Activated CD8-positive, alpha-beta memory T cell treated with anti-CD3 and anti-CD28 coated beads for 48 hours (primary cell): ENCODE measurements around the gene ZBTB20.

ENCODE experiments used
- DNase-seq, 3 experiments: peaks; one replicate each; pipeline ENCODE4 v3.0.0-alpha.2; 2020; ENCODE audit warnings: low read depth in 2 of 3, low spot score in 2 of 3

The ZBTB20 gene

DNA sequence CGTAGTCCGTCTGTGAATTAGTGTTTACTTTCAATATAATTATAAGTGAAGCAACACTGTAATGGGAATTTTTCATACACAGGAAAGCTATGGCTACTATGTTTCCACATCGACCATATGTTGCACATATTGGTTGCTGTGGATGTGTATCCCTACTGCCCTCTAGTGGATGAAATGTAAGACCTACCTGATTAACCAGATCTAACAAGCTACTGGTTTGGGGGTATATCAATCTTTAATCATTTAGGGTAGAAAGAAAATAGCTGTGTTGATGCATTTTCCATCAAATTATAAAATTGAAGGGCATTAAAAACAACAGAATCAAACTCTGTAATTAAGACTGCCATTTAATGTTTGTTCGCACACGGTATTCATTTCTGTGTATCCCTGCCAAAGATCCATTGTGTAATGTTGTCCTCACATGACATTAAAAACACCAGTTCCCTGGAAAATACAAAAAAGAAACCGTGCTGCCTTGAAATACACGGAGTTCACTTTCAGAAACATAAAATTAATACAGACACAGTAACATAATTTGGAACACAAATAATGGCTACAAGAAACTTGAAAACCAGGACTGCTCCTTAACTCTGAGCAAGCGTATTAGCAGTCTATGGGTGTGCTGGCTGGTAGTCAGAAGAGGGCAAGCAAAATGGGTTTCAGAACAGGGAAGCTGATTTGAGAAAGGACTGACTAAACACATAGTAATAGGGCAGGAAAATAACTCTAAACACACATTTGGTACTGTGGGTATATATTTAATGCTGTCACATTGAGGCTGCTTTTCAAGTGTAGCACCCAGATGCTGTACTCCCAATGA, 728.2 kb downstream of the ZBTB20 start:
- DNase-seq = no peak

DNA sequence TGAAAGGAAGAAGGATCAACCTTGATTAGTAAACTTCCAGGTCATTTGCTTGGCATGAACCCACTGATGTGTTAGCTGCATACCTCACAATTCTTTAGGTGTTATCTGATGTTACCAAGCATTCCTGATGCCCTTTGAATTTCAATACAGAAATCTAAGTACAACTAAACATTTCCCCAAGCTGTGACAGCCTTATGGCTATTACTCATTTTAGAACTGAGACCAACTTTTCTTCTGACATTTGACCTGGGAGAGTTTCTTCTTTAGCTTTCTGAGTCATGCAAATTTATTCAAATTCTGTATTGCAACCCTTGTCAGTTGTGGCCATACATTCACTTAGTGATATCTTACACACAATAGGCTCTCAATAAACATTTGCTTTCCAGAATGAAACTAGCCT, 729.0 kb downstream of the ZBTB20 start:
- no peak for DNase-seq

DNA sequence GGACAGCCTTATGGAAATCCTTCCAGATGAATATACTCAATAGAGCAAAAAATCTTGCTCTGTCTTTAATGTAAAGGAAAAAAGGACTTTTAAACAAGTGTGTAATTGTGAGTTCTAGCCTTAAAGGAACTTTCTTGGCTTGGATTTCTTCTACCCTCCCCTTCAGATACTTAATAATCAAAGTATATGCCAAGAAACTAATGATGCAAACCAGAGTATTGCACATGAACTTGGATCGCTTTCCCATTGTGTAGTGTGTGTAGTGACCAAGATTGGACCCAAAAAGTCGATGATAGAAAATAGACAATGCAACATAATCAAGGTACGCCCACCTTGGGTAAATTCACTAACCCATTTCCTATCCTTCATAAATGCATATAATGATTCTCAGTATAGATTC, 729.4 kb downstream of the ZBTB20 start:
- no peak for DNase-seq

DNA sequence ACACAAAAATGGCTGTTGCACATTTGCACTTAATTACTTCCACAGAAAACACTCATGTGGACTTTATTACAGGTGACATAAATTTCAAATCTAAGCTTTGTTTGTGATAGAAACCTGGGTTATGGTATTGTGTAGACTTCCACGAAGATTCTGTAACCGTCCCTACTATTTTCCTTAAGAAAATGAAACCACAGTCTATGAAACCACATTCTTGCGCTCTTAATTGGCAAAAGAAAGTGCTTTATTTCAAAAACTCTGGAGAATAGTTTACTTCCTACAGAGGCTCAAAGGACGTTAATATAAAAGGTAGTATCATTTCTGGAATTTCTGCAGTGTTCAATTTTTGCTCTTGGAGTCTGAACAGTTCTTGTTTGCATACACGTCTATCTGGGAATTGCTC, 729.8 kb downstream of the ZBTB20 start:
- no peak for DNase-seq

DNA sequence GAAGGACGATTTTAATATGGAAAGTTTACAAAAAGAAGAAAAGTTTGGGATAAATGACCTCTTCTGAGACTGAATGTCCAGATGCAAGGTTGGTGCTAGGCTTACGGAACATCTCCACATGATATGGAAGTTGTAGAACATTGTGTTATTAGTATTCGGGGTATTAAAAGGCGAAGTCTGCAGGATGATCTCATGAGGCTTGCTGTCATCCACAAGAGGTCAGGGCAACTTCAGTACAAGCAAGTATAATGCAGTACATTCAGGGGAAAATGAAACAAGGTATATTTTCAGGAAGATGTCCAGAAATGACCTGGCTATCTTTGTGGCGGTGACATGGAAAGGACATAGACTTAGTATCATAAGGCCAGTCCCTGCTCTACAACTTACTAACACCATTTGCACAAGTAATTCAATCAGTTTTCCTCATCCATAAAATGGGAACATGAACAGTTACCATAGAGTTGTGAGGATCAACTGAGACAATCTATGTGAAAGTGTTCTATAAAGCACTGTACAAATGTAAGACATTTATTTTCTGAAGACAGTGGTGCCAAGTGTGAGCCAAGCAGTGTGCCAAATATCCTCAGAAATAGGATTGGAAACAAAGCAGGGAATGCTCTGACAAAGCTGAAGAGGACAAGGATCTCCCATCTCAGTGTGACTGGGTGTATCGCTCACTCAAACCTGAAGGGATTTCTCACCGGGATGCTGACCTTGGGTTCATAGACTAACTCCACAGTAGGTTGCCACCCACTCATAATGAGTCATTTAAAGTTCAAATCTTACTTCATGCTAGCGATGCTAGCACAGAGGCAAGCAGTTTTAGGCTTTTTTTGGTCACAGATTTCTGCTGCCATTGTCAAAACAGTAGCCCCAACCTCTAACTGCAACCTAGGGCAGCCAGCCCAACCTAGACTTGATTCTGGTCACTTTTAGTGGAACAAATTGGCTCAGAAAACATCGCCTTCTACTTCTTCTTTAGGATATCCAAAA, 735.0 kb downstream of the ZBTB20 start:
- no peak for DNase-seq

DNA sequence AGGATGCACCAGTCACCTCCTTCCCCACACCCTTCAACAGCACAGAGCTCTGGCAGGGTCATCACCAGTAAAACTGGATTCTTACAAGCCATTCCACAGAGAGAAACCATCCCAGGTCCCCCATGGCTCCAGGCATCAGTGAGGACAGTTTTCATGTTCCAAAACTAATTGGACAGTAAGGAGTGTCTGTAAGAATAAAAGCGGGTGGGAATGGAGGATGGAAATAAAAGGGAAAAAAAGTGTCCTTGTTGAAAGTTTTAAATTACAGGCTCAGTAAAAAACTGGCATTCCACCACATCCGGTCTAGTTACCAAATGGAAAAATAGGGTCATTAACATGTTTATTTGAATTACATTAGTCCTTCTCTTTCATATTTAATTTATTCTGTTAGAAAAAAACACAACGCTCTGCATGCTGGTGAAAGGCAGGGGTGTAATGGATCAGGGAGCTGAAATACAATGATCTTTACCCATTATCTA, 735.9 kb downstream of the ZBTB20 start:
- DNase-seq = no peak

DNA sequence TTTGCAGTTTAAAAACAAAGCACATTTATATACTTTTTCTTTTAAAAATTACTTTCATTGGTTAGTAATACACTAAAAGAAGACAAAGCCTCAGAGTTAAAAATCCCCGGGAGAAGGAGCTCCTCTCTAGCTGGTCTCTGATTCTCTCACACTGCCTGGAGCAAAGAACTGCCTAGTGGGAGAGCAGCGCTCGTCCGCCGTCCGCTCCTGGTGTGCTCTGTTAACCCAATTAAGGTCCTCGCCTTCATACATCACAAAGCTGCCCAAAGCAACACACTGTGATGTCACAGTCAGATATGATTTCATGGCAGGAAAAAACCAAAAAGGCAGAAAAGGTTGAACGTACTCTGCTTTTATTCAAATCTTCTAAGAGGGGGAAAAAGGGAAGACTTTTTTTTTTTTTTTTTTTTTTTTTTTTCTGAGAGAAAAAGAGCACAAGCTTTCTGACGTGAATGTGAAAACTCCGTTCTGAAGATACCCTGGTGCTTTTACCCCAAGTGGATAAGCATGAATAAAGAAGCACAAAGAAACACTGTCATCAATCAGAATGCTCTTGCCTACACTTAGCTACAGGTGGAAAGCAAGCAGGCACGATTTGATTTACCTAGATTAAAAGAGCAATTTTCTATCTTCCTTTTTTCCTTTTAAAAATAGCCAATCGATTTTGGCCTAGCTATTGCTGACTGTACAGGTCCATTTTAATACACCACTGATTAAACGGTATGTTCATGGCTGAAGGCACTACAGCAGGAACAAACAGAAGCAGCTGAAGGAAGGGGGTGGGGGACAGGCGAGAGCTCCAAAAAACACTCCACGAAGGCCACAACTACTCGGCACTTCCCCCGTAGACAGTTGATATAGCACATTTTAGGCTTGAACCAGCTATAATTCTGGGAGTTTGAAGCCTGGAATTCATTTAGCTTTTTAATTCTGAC, 738.1 kb downstream of the ZBTB20 start:
- no peak for DNase-seq

DNA sequence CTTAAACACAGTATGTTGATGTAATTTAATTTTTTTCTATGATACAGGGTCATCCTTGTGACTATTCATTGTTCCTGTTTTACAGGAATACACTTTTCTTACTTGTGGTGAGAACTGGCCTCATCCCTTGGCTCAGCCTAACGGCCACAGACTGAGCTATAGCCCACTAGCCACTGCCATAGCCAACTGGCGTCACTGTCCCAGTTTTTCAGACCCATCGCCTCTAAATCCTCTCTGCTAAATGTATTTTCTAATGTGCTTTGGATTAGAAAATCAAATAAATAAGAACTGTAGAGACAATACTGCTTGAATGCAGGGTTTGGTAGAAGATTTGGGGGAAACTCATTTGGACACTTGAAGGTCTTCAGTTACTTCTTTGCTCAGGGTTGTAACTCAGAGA, 740.2 kb downstream of the ZBTB20 start:
- no peak for DNase-seq

DNA sequence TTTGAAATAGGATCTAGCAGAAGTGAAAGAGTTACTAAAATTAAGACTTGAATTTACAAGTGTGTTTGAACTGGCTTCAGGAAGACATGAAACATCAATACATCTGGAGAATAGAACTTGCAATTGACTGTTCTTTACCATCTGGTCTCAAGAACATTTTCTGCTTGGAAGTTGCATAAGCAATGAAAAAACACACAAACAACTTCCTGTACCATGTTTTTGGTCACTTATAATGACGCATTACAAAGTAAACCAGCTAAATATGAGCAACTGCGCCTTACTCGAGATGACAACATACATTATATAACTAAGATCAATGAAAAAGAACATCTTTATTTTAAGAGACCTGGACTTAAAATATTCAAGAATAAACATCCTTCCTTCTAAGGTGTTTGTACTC, 740.8 kb downstream of the ZBTB20 start:
- DNase-seq = no peak

DNA sequence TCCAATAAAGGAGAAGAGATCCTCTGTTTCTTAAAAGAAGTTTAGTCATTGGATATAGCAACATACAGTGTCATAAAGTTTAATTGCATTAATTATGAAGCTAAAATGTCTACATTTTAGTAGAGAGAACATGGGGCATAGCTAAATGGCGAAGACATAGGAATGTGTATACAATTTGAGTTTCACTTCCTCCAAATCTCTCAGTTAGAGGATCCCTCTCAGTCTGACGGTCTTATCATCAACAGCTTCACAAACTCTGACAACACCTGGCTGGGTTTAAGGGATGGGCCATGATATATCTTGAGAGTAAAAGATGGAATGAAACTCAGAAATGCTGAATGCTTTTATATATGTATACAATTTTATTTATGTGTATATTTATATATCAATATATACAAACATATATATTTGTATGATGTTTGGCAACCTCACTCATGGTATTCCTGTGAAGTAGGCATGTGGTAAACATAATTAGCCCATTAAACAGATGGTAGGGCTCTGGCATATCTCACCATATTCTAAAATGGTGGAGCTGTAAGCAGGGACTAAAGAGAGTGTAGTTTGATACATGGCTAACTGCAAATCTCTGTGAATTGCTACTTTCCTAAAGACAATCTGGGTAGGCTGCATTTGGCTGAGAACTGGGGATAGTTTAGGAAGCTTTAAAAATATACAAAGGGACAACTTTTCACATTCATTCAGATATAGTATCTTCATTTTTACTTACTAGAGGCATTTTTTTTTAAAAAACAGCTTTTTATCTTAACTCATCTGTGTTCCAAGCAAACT, 741.7 kb downstream of the ZBTB20 start:
- no peak for DNase-seq

DNA sequence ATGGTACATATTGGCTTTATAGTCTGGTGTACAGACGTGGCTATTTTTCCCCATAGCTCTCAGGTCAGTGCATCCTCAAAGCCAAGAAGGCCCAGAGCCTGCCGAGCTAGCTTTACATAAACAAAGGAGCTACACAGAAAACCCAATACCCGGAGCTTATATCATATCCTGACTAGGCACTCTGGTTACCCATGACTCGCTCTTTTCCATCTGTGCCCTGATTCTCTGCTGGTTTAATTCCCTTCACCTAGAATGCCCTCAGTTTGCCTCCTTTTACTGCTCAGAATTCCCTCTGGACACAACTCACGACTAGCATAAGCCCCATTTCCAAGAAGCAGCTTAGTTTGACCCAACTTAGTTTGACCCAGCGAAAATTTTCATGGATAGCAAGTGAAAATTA, 742.5 kb downstream of the ZBTB20 start:
- DNase-seq = no peak

DNA sequence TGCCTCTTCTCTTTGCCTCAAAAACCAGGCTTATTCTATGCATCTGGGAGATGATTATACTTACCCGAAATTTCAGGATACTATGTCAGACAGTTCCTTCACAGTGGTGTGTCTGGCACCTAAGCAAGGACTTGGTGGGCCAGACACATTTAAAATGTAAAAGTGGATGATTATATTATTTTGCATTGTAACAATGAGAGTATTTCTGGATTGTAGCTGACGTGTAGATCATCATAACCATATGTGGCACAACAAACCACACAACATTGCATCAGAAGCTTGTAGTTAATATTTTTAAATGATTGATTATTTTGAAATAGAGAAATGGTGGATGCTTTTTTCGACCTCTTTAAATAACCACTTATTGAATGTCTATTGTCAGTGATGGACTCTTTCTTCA, 744.2 kb downstream of the ZBTB20 start:
- DNase-seq = no peak

DNA sequence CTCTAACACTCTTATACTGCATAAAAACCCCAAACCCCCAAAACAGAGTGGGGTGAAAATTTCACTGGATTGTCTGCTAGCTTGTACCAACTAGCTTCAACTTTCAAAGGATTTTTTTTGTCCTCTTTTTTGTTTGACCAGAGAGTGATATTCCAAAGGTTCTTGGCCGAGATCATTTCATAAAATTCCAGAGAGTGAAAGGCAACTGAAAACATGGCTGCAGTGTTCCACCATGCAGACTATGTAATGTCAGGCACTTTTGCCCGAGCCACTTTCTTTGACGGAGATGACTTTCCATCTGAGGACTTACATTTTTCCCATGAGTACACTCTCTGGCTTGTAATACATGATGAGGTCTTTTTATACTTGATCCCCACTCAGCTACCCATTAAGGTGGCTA, 745.7 kb downstream of the ZBTB20 start:
- no peak for DNase-seq

DNA sequence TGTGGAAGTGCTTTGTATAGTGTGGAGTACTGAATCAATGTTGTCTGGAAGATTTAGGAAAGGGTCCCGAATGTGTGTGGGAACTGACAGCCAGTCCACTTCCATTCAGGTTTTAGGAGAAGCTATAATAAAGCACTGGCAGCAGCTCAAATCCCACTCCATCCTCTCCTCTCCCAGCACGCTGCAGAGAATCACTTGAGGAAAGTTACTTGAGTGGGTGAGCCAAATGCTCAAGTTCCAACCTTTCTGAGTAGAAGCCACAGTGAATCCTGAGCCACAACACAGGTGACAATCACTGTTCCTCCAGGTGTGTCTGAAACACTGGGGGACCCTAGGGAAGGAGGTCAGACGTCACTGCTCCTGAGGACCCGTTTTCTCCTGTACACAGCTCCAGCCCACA, 746.7 kb downstream of the ZBTB20 start:
- DNase-seq = no peak

DNA sequence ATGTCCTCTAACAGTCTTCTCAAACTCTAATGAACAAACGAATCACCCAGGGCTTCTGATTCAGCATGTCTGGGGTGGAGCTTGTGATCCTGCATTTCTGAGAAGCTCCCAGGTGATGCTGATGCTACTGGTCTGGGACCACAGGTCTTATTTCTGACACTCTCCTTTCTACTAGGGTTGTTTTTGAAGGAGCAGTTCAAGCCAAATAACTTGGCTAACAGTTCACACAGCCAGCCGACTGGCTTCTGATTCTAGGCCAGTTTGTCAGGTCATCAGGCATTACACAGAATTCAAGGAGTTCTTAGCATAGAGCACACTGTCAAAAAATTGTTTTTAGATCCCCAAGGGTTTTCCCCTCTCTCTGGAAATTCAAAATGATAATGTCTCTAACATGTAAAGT, 752.5 kb downstream of the ZBTB20 start:
- DNase-seq = no peak

DNA sequence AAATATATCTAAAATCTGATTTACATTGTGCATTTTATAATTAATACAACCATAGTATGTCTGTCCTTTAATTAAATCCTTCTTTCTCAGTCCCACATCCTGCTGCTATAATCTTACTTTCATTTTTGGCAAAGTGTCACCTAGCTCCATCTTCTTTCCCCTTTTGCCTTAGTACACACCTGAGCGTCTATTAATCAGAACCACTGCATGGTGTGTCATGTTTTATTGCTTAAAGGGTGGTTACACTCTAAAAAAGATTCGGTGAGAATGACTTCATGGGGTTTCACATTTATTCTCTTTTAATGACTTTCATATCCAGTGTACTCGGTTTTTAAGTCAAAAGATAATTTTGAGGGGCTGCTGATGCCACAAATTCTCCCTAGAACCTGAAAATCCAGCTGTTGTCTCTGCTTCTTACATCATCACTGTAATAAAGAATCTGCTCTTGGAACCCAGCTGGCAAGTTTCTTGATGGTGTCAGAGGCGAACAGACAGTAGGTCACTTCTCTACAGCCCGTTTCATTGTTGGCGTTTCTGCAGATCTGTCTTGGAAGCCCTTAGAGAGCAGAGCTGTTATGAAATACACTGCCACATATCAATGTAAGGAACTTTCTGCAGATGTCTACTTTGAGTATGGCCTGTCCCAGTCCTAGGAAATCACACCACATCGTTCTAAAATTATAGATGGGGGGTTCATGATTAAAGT, 753.6 kb downstream of the ZBTB20 start:
- no peak for DNase-seq

DNA sequence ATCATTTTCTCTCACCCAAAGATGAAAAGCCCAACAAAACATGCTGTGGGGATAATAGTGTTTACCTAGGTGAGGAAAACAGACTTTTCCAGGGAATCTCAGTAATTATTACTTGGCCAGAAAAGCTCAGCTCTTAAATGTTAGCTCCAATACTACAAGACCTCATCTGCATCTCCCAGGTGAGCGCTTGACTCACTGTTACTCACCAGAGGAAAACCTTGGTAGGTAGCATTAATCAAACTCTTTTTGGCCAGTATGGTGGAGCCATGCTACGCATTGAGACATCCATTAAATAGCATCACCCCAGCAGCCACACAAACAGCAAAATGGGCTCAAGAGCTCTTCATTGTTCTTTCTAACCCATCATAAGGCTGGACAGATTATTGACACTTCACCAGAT, 754.3 kb downstream of the ZBTB20 start:
- DNase-seq = no peak

DNA sequence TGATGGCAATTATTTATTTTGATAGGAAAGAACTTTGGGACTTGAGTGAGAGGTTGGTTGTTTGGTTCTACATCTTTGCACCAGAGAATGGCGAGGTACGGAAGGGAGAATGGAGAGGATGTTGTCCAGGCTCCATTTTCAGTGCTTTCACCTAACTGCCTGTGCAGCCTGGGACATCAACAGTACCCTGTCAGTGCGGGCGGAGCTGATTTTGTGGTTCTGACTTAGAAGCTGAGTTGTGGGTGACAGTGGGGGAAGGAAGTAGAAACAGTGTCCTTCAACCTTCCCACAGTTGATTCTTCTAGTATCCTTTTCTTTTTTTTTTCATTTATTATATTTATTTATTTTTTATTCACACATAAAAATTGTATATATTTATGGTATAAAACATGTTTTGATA, 757.9 kb downstream of the ZBTB20 start:
- DNase-seq = no peak

DNA sequence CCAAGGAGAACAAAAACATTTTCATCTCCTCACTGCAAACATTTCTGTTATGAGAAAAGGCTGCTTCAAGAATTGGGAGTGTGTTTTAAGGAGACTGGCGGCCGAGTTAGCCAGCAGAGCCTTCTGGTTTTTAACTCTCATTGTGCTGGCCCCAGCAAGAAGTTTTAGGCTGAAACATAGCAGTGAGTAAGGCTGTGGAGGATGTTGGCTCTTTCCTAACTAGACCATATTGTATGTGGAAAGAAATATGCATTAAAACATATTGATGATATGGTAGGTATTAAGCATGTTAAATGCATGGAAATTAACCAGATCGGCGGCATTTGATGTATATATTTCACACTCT, 762.6 kb downstream of the ZBTB20 start:
- DNase-seq = no peak
